Activated CD4-positive, alpha-beta T cell treated with anti-CD3 and anti-CD28 coated beads, Interleukin-2, Interleukin-4, amounts not matched to agents 100 ng/mL and 50 ng/mL, durations not matched to agents 16 hours and 8 hours (primary cell): ENCODE results near the gene PARN.
"Not testable (repeated sequence)": the region's sequence is repeated elsewhere in the genome, so short reads cannot be mapped to it uniquely, and the experiment has no call there.

Source experiments
- DNase-seq: peaks from one replicate; pipeline ENCODE4 v3.0.0-alpha.2; 2020; ENCODE audit warnings: low spot score

The PARN gene

GRCh38 chr16:14437426-14437825 is 192.6 kb downstream of the PARN start:
- DNase-seq, result no peak

- DNase-seq, result no peak
Observed at GRCh38 chr16:14436401-14436955, 193.6 kb downstream of the PARN start.

- DNase-seq, result no peak
Observed at GRCh38 chr16:14434860-14435259, 195.2 kb downstream of the PARN start.

- DNase-seq, result not testable (repeated sequence)
Observed at GRCh38 chr16:14428971-14429637, 201.0 kb downstream of the PARN start.

- no peak for DNase-seq
Observed at GRCh38 chr16:14428043-14428442, 202.0 kb downstream of the PARN start.

GRCh38 chr16:14427371-14427948 is 202.6 kb downstream of the PARN start:
- DNase-seq, result no peak

GRCh38 chr16:14424595-14424994 is 205.5 kb downstream of the PARN start:
- no peak for DNase-seq

- no peak for DNase-seq
Observed at GRCh38 chr16:14423344-14423743, 206.7 kb downstream of the PARN start.

GRCh38 chr16:14420721-14421488 is 209.2 kb downstream of the PARN start:
- no peak for DNase-seq

GRCh38 chr16:14420243-14420642 is 209.8 kb downstream of the PARN start:
- DNase-seq, result not testable (repeated sequence)

- no peak for DNase-seq
Observed at GRCh38 chr16:14419817-14420216, 210.2 kb downstream of the PARN start.

GRCh38 chr16:14418795-14419225 is 211.2 kb downstream of the PARN start:
- DNase-seq, result no peak

GRCh38 chr16:14416184-14416583 is 213.9 kb downstream of the PARN start:
- DNase-seq, result no peak

- DNase-seq, result no peak
Observed at GRCh38 chr16:14415291-14415690, 214.8 kb downstream of the PARN start.

GRCh38 chr16:14409563-14409962 is 220.5 kb downstream of the PARN start:
- DNase-seq, result no peak

GRCh38 chr16:14407786-14408399 is 222.2 kb downstream of the PARN start:
- no peak for DNase-seq

GRCh38 chr16:14405611-14406537 is 224.2 kb downstream of the PARN start:
- DNase-seq, result peak; percentile 15

- not testable (repeated sequence) for DNase-seq
Observed at GRCh38 chr16:14403001-14403389, 227.1 kb downstream of the PARN start.

GRCh38 chr16:14402114-14403000 is 227.7 kb downstream of the PARN start:
- DNase-seq, result not testable (repeated sequence)

GRCh38 chr16:14401711-14402061 is 228.4 kb downstream of the PARN start:
- DNase-seq, result not testable (repeated sequence)
